DMS 273 treated with DMSO at 0.1 percent for 48 hours (cell line): ENCODE data around the gene GNAL.

Source experiments
- DNase-seq: peaks from one replicate; lab custom pipeline; 2025; lab: John Stamatoyannopoulos, UW

Gene GNAL

DNA sequence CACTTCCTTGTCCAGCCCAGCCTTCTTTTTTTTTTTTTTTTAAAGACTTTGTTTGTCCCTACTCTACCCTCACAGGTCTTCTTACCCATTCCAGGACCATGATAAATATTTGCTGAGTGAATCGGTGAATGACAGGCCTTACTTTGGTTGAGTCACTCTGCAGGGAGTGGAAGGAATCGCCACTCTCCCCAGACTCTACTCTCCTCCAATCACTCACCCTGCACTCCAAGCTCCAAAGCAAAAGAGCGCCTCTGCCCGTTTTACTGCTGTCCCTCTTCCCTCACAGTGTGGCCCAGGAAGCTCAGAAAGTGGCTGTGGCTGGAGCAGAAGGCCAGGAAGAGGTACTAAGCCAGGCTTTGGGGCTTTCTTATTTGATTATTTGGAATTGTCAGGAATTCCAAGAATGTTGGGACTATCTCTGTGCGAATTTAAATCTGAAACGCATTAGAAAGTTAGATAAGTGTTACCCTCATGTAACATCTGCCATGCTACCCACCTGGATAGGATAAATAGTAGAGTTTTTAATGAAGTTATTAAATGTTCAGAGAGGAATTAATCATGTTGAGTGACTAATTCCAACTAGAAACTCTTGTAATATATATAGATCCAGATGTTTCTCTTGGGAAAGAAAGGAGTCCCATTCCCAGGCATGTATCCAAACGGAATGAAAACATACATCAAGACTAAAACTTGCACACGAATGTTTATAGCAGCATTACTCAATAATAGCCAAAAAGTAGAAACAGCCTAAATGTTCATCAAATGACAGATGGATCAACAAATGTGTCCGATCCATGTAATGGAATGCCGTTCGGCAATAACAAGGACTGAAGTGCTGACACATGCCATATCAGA, 119.2 kb downstream of the GNAL start:
- DNase-seq = no peak

GRCh38 chr18:11809895-11810294, 120.8 kb downstream of the GNAL start:
- no peak for DNase-seq

- no peak for DNase-seq
Measured at GRCh38 chr18:11810379-11810778, 121.3 kb downstream of the GNAL start.

GRCh38 chr18:11811009-11811408, 121.9 kb downstream of the GNAL start:
- DNase-seq = no peak

DNA sequence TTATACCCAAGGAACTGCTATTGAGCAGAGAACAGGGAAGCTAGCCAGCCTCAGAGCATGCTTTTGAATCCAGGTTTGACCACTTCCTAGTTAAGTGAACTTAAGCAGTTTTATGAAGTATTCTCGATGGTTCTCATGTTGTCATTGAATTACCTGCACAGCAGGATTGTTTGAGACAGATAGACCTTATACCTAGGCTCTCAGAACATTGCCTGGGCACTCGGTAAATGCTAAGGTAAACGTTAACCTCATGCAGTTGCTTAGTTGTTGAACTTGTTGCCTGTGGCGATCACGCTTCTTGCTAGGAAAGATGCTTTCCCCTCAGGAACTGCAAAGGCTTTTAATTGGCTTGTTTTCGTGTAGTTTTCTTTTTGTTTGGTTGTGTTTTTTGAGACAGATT, 128.2 kb downstream of the GNAL start:
- DNase-seq = no peak

DNA sequence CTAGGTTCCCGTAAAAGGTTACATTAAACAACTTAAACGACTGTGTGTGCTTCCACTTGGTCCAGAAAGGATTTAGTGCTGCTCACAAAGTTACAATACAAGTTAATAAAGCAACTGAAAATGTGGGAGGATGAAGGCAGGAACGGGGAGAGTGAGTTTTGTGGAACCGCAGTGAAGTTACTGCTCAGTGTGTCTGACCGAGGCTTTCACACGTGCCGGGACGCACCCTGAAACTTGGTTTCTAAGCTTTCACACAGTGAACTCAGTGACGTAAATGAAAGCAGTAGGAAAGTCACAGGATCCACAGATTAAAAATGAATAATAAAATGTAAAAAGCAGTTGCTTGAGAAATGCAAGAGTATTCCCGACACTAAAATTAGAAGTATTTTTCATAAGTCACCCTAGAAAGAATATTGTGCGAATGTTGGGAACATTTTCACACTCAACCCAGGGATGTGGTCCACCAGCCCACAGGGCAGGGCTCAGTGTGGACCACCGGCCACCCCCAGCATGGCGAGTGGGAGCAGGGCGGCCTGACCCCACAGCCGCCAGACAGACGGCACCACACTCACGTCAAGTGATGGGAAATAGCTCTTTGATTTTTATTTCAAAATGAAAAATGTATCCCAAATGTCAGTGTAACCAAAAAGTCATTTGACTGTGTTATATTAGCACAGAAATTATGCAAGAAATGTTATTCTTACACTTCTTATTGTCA, 129.6 kb downstream of the GNAL start:
- no peak for DNase-seq

- DNase-seq = no peak
Measured at GRCh38 chr18:11819938-11820337, 130.9 kb downstream of the GNAL start.

GRCh38 chr18:11820697-11821096, 131.6 kb downstream of the GNAL start:
- no peak for DNase-seq

GRCh38 chr18:11821208-11821607, 132.1 kb downstream of the GNAL start:
- no peak for DNase-seq

GRCh38 chr18:11821643-11822237, 132.7 kb downstream of the GNAL start:
- no peak for DNase-seq

DNA sequence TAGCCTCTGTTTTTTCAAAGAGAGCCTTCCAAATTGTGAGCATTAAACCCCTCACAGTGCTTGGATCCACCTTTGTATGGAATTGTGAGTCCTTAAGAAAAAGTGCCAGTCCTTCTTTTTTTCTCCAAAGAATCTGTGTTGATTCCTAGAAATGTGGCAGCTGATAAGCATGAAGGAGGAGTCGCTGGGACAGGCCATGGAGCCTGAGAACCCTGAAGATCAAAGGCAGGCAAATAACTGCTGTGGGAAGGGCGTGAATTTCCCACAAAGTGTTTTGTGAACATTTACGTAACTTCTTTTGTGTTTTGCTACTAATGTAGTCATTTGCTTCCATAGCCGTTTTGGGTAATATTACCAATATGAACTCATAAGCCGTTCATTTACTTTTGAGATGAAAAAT, 134.5 kb downstream of the GNAL start:
- no peak for DNase-seq

- DNase-seq = no peak
Measured at GRCh38 chr18:11826836-11827235, 137.8 kb downstream of the GNAL start.

DNA sequence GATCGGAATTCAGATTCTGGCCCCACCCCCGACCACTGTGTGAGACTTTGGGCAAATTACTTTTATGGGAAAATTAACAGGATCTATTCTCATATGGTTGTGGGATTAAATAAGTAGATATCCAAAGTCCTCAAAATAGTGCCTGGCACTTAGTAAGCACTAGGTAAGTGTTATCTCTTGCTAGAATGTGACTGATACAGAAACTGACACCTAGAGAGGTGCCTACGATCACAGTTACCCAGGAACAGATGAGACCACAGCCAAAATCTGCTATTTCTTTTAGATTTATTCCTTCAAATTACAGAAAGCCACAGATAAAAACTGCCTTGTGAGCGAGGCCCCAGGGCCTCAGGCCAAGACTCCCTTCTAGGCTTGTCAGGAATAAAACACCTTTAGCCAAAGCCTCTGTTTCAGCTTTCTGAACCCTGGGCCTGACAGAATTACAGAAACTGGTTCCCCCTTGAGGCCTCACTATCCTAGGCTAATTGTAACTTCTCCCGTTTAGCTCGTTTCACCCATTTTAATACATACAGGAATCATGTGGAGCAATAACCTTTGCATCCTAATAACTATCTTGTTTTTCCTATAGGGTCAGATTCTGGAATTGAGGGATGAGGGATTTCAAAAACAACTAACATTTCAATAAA, 139.8 kb downstream of the GNAL start:
- no peak for DNase-seq

GRCh38 chr18:11830585-11830984, 141.5 kb downstream of the GNAL start:
- no peak for DNase-seq

- no peak for DNase-seq
Measured at GRCh38 chr18:11831921-11832320, 142.9 kb downstream of the GNAL start.

GRCh38 chr18:11834772-11835171, 145.7 kb downstream of the GNAL start:
- no peak for DNase-seq

- DNase-seq = no peak
Measured at GRCh38 chr18:11839556-11839955, 150.5 kb downstream of the GNAL start.

DNA sequence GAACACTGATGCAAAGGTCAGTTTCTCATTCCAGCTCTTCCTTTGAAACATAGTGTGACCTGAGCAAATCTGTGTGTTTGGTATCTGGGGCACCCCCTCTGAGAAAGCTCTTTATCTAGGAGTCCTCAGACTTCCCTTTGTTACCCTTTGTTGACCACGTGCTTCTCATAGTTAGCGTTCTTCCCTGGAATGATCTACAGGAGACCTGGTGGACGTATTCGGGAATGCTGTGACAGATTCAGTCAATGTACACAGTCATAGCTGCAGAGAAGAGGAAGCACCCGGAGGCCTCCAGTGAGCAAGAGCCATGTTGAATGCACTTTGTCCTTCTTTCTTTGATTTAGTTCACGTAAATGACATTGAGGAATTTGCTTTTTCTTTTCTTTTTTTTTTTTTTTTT, 151.4 kb downstream of the GNAL start:
- DNase-seq = no peak

- no peak for DNase-seq
Measured at GRCh38 chr18:11842562-11842961, 153.5 kb downstream of the GNAL start.

DNA sequence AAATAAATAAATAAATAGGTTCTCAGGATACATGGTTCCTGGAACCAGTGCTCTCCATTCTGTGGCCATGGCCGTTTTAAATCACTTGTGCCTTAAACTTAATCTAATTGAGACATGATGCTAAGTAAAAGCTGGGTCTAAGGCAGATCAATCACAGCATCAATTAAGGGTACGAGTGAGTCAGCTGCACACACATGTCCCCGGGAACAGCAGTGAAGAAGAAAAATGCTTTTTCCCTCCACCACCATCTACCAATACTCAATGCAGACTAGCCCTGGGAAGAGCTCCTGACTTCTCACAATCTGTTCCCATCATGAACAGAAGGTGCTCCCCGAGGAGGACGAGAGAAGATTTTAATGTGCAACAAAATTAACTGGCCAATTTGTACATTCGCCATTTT, 155.4 kb downstream of the GNAL start:
- DNase-seq = no peak

DNA sequence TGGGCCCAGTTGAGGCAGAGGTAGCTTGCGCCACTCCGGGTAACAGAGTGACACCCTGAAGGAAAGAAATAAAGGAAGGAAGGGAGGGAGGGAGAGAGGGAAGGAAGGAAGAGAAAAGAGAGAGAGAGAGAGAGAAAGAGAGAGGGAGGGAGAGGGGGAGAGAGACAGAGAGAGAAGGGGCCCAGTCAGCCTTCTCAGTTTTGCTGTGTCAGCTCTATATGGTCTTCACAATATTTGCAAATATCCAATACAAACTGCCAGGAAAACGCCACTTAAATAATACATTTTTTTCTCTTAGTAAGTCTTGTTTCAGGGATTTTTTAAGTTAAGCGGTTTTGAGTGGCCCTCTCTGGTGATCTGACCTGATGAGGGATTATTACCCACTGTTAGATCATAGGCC, 156.6 kb downstream of the GNAL start:
- no peak for DNase-seq

GRCh38 chr18:11847811-11848210, 158.7 kb downstream of the GNAL start:
- no peak for DNase-seq

GRCh38 chr18:11849279-11849678, 160.2 kb downstream of the GNAL start:
- no peak for DNase-seq
